Cerebellar nuclear complex (tissue), 1 donor: Measurements from ENCODE around the gene USO1.
"Not testable (repeated sequence)": the region's sequence is repeated elsewhere in the genome, so short reads cannot be mapped to it uniquely, and the experiment has no call there.

ENCODE experiments used
- DNase-seq, 2 experiments: peaks; one replicate each; lab custom pipeline; 2025; lab: John Stamatoyannopoulos, UW

USO1 gene

GRCh38 chr4:75724066-75724866 lies at the start of gene USO1:
Gene USO1 (plus strand): TSS chr4:75724577. CDS start chr4:75724820, 243 bp downstream.
- DNase-seq, result peak; percentile 96

DNA sequence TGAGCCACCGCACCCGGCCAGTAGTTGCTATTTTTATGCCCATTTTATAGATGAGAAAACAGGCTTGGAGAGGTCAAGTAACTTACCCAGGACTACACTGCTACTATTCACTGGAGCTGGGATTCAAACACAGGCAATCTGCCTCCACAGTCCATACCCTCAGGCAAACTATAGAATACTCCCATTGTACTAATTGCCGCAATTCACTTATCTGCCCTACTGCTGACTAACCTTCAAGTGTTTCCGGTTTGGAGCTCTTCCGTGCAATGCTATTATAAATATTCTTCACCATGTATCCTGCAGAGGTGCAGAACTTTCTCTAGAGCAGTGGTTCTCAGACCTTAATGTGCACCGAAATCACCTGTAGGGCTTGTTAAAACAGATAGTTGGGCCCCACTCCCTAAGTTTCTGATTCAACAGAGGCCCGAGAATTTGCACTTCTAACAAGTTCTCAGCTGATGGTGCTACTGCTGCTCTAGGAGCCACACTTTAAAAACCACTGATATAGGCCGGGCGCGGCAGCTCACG lies 49.3 kb upstream of the USO1 start:
- no peak for DNase-seq

GRCh38 chr4:75678473-75678872 lies 45.9 kb upstream of the USO1 start:
- DNase-seq, result no peak

GRCh38 chr4:75678965-75679364 lies 45.4 kb upstream of the USO1 start:
- no peak for DNase-seq

DNA sequence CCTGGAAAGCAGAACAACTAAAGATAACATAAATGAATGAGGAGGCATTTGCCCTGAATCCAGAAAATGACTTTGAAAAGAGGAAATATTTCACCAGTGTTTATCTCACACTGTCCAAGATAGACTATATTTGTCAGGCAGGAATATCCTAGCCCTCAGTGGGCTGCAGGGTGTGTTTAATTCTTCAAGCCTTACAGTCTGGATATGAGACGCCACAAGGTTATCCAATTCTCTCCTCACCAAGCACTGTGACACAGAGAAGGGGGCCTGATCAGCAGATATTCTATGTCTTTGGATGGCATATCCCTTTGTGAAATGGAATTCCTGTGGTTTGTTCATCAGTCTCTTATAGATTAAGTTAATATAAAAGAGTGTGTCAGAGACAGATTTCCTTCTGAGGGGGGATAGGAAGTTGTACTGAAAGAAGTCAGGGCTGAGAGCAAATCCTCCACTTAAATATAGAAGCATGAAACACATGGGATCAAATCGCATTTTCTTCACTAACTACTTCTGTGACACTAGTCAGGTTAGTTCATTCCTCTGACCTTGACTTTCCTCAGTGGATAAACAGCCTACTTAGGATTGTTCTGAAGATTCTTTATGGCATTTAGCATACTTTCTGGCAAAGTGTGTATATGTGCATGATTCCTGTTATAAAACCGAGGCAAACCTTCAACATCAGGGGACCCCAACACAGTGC lies 44.4 kb upstream of the USO1 start:
- no peak for DNase-seq

DNA sequence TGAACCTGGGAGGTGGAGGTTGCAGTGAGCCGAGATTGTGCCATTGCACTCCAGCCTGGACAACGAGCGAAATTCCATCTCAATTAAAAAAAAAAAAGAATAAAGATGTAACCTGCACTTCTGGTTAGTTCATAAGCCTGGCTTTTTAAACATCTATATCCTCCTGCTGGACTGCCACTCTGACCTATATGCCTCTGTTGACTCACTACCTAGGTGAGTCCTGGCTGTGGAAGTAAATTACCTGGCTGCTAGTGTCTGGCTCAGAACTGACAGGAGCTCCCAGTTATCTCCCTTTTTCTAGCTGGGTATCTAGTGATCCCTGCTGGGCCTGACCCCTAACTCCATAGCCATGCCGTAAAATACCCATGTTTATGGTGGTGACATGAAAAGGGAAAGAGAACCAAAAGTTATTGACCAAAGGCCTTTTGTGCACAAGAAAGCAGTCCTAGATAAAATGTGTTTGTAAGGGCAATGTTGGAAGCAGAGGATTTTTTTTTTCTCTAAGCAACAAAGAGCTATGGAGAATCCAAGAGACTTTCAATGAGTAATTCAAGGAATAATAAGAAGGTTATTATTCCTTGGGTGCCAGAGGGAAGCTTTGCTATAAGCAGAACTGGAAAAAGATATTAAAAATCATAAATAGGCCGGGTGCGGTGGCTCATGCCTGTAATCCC lies 40.8 kb upstream of the USO1 start:
- DNase-seq, result no peak

- no peak for DNase-seq
These were observed 38.7 kb upstream of the USO1 start for GRCh38 chr4:75685546-75686189.

- DNase-seq, result no peak
These were observed 38.0 kb upstream of the USO1 start for GRCh38 chr4:75686346-75686745.

GRCh38 chr4:75687125-75687524 lies 37.3 kb upstream of the USO1 start:
- DNase-seq, result not testable (repeated sequence)

GRCh38 chr4:75692066-75692465 lies 32.3 kb upstream of the USO1 start:
- not testable (repeated sequence) for DNase-seq

DNA sequence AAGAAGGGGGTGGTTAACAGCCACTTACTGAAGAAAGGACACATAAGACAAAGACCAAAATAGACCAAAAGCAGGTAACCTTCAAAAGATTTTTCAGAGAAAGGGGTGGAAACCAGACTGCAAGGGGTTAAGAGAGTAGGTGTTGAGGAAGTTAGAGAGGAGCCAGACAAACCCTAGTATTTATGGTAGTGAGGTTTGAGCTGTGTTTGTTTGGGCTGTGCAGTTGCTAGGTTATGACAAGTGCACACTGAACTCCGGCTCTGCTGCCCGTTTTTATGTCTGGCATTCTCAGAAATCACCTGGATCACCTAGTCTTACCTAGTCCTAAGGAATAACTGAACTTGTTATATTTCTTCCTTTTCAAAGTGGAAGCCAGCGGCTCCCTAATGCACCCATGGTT lies 28.3 kb upstream of the USO1 start:
- DNase-seq, result no peak

- DNase-seq, result no peak
These were observed 27.8 kb upstream of the USO1 start for GRCh38 chr4:75696581-75696980.

- DNase-seq, result no peak
These were observed 26.0 kb upstream of the USO1 start for GRCh38 chr4:75698162-75698962.

DNA sequence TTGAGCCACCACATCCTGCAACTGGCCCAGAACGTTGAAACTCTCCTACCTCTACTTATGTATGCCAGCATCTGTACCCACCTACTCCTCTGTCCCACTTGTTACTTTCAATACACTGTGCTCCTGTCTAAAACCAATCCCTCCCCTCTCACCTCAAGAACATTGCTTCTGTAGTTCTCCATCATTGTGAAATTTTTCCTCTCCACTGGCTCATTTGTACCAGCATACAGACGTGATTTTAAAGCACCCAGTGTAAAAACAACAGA lies 25.5 kb upstream of the USO1 start:
- no peak for DNase-seq

DNA sequence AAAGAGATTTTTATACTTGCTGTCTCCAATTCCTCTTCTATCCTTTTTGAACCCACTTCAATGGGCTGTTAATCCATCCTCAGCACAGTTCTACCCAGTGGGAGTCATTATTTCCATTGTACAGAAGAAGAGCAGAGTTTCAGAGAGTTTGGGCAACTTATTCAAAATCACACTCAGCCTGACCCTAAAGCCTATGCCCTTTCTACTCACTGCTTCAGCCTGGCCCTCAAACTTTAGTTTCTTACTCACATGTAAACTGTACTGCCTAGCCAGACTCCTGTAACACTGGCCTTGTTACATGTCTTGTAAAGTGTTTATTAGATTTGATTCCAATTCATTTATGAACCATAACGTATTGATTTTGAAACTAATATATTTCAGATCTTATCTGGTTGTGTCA lies 25.1 kb upstream of the USO1 start:
- DNase-seq, result no peak

DNA sequence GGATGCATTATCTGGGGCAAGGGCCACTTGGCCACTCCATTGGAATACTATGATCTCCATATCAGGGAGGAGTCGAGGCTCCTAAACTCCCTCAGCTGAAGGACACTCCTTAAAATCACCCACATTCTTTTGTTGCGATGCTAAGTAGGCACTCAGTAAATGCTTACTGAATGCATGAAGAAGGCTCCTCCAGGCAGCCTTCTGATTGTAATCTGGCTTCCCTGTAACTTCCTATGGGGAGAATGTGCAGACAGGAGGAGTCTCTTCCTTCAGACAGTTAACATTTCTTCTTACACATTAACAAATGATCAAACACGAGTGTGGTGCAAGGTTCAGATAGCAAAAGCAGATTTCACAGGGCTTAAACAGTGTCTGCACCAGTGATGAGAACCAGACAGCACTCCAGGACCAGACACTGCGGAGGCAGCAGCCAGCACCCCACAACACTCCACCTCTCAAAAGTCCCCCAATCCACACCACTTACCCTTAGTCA lies 21.4 kb upstream of the USO1 start:
- no peak for DNase-seq

DNA sequence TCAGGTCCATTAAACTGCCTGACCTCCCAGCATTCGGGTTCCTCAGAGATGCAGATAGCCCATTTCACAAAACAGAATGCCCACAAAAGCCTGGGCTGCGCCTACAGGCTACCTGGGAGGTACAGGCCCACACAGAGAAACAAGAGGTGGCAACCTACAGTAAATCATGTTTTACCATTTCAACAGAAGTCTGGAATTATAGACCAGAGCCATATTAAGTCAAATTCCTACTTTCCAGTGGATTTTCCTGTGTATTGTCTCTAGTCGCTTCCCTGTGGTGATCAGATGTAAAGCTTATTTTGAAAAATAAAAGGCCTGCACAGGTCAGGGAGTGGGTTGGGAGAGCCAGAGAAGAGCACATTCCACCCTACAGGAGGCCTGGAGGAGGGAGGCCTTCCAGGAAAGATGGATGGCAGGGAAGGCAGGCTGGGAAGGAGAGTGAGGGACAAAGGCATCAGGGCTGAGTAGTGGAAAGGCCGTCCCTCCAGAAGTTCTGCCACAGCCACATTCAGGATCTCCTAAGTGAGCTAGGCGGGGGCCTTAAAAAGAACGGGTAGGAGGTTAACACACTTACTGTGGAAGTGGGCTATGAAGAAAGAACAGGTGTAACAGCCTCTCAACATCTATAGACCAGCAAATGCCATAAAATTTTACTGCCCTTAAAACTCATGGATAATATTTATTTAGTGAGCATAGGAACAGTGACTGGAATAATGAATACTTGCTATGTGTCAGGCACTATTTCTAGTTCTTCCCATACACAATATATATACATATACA lies 19.0 kb upstream of the USO1 start:
- DNase-seq, result no peak

DNA sequence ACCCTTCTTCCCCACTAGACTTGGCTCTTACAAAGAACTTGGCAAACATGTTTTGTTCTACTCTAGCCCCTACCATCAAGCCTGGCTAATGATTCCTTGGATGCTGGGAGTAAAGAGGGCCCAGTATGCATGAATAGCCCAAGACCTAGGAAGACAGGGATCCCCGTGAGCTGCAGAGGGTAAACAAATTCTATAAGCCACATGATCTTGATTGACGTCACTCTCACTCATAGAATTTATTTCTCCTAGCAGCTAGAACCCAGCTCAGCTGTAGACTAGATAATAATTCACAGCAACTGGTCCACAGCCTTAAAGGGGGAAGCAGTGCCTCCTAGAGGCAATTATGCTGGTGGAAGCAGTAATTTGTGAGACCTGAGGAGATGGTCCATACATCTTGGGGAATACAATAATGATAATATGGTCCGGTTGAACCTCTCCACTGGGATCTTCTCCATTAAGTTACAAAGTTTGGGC lies 16.1 kb upstream of the USO1 start:
- DNase-seq, result no peak

DNA sequence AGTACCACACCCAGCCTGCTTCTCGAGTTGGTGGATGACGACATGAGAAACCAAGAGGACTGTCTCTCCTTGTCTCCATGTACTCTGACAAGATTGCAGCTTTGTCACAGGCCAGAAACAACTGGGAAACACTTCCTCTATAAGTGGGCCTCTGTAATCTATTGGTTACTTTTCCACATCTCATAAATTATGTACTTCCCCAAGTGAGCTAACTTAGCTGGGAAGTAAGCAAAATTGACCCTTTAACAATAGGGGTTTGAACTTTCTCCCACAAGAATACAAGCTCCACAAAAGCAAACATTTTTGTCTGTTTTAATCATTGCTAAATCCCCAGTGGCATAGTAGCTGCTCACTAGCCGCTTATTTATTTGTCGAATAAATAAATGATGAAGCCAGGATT lies 14.1 kb upstream of the USO1 start:
- DNase-seq, result no peak

DNA sequence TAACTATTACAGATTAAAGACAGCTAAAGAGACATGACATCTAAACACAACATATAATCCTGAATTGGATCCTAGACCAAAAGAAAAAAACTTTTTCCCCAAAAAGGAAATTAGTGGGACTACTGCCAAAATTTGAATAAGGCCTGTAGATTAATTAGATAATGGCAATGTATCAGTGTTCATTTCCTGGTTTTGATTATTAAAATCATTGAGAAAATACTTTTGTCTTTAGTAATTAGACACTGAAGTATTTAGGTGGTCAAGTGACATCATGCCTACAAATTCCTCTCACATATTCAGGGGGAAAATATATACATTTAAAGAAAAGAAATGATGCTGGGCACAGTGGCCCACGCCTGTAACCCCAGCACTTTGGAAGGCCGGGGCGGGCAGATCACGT lies 10.4 kb upstream of the USO1 start:
- no peak for DNase-seq

DNA sequence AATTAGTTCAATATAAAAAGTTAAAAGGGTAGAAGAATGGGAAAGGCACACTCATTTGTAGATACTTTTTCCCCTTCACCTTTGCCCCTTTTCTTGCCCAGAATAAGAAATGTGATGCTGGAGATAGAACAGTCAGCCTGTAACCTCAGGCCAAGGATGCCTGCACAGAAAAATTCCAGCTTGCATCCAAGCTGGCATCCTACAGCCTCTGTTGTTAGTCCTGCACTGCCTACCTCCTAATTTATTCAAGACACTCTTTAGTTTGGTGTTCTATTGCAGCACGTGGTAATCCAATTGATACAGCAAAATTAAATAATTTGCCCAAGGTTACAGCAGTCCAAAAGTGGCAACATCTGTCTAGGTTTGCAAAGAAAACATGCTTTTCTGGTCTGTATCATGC lies 9.7 kb upstream of the USO1 start:
- DNase-seq, result no peak
